ENCODE results near the gene SNX15. TPM values are rescaled to one million over a fixed set of nuclear protein-coding genes. Genes with fewer than 3 reads are reported as not detected.

The SNX15 gene
- total RNA-seq, 3 donors from 2014 or later: 11.5 to 13.5 (median 12.5) TPM

DNA sequence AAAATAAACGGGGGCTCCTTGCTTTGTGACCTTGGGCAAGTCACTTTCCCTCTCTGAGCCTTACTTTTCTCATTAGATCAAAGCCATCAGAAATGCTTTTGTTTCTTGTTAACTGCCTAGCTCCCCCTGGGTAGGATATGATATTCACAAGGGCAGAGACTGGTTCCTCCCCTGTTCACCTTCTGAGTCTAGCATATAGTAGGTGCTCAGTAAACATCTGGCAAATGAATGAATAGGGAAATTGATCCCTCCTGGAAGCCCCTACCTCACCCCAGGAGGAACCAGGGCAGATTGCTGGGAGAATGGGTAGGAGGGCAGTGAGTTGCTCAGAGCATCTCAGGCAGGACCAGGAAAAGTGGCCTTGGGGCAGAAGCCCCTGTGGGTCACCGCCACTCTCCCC is 7.2 kb downstream of the SNX15 start:
- Mint-ChIP-seq H3K36me3 (ENCODE audit: insufficient read depth) (no peaks in the 10 kb centered on the region), H3K4me1 (ENCODE audit: low read depth) (no peaks in the 10 kb centered on the region), H3K4me3 (no peak overlapping the region), H3K9me3 (no peaks in the 10 kb centered on the region), H3K27me3 (ENCODE audit: low read depth) (no peaks in the 10 kb centered on the region)
- DNase-seq (no peak), ATAC-seq (no peak)

DNA sequence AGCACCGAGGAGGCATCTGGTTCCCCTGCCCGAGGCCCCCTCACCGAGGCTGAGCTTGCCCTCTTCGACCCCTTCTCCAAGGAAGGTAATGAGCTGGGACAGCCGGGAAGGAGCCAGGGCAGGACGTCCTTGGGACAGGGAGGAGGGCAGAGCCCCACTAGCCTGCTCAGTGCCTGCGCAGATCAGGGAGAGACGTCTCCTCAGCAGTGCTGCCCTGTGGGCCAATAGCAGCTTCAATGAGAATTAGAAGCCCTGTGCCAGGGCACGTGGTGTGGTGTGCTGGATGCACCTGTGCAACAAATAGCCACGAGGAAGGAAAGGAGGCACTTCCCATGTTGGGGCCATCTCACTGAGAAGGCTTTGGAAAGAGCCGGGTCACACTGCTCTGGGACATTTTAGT is 8.3 kb downstream of the SNX15 start:
- no peaks in the 10 kb centered on the region for H3K36me3 Mint-ChIP-seq (ENCODE audit: insufficient read depth)
- no peak for ATAC-seq
- H3K4me3 Mint-ChIP-seq: no peak overlapping the region
- no peaks in the 10 kb centered on the region for H3K9me3 Mint-ChIP-seq
- H3K27me3 Mint-ChIP-seq (ENCODE audit: low read depth): no peaks in the 10 kb centered on the region
- no peak for DNase-seq
- peaks cover 1% of the 10 kb centered on the region for H3K4me1 Mint-ChIP-seq (ENCODE audit: low read depth)

DNA sequence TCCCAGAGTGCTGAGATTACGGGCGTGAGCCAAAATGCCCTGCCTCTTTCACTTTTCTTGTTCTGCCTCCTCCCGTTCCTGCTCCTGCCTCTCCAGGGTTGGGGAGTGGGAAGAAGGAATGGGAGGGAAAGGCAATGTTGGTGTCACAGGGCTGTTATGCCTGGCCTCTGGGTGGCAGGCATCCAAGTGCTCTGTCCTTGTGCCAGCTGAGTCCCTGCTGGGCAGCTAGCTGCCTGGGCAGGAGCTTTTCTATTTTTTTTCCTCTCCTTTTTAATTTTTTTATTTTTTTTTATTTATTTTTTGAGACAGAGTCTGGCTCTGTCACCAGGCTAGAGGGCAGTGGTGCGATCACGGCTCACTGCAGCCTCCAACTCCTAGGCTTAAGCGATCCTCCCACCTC is 9.7 kb downstream of the SNX15 start:
- H3K36me3 Mint-ChIP-seq (ENCODE audit: insufficient read depth): no peaks in the 10 kb centered on the region
- no peak for ATAC-seq
- H3K4me1 Mint-ChIP-seq (ENCODE audit: low read depth): peaks cover 4% of the 10 kb centered on the region

DNA sequence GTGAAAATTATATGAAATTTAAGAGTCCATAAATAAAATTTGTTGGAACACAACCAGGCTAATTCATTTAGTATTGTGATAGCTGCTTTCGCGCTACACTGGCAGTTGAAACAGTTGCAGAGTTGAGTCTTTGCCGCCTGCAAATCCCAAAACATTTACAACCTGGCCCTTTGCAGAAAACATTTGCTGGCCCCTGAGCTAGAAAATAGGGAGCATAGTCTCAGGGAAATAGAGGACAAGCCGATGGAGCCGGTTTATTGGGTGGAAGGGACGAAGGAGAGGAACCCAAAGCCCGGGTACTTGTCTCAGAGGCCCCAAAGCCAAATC is 13.2 kb downstream of the SNX15 start:
- ATAC-seq (no peak), DNase-seq (no peak)
- Mint-ChIP-seq H3K4me1 (ENCODE audit: low read depth) (peaks cover 8% of the 10 kb centered on the region), H3K36me3 (ENCODE audit: insufficient read depth) (peaks cover 4% of the 10 kb centered on the region), H3K9me3 (no peaks in the 10 kb centered on the region), H3K4me3 (peak overlapping the region; percentile 90), H3K27me3 (ENCODE audit: low read depth) (no peaks in the 10 kb centered on the region)

More for the DNA sequence above, 9.7 kb downstream of the SNX15 start:
- DNase-seq: no peak
- H3K27me3 Mint-ChIP-seq (ENCODE audit: low read depth): no peaks in the 10 kb centered on the region
- H3K4me3 Mint-ChIP-seq: no peak overlapping the region
- H3K9me3 Mint-ChIP-seq: no peaks in the 10 kb centered on the region

DNA sequence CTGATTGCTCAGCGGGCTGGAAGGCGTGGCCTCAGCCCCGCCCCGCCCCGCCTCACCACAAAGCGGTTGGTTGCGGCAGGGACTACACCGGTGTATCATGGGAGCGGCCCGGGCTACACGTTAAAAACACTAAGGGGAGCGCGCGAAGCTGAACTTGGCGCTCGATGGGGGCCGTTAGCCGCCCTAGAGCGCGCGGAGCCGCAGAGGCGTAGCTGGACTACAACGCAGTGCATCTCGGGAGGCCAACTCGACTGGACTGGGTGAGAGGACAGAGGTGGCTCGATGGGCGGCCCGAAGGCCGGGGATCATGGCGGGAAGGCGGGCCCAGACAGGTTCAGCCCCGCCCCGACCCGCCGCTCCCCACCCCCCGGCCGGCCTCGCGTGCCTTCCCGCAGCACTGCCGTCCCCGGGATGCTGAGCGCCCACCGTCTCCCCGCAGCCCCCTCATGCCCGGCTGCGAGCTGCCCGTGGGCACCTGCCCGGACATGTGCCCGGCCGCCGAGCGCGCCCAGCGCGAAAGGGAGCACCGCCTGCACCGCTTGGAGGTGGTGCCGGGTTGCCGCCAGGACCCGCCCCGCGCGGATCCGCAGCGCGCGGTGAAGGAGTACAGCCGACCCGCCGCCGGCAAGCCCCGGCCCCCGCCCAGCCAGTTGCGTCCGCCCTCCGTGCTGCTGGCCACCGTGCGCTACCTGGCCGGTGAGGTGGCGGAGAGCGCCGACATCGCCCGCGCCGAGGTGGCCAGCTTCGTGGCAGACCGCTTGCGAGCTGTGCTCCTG is 13.8 kb downstream of the SNX15 start, which contains the start of gene SAC3D1:
TSS of gene SAC3D1 (plus strand) at position 364 of the 776 bp plus-strand sequence. CDS start at position 447, 83 bp downstream.
- Mint-ChIP-seq H3K36me3 (ENCODE audit: insufficient read depth) (peaks cover 4% of the 10 kb centered on the region), H3K9me3 (no peaks in the 10 kb centered on the region), H3K4me1 (ENCODE audit: low read depth) (peaks cover 8% of the 10 kb centered on the region), H3K27me3 (ENCODE audit: low read depth) (no peaks in the 10 kb centered on the region), H3K4me3 (peak within 1 kb of the TSS; percentile 90)
- DNase-seq: peak; percentile 76
- peak; percentile 93 to 95 for ATAC-seq

DNA sequence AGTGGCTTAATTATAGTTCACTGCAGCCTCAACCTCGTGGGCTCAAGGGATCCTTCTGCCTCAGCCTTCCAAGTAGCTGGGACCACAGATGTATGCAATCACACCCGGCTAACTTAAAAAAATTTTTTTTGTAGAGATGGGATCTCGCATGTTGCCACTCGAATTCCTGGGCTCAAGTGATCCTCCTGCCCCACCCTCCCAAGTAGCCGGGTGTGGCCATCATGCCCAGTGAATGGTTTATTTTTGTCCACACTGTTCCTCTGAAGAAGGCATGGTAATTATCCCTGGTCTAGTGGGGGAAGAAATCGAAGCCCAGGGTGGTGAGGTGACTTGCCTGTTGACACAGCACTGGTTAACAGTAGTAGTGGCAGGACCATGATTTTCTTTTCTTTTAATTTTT is 15.7 kb downstream of the SNX15 start:
- no peak for DNase-seq
- Mint-ChIP-seq H3K9me3 (no peaks in the 10 kb centered on the region), H3K4me1 (ENCODE audit: low read depth) (peaks cover 24% of the 10 kb centered on the region), H3K4me3 (peak overlapping the region; percentile 83), H3K36me3 (ENCODE audit: insufficient read depth) (peaks cover 4% of the 10 kb centered on the region), H3K27me3 (ENCODE audit: low read depth) (no peaks in the 10 kb centered on the region)
- no peak for ATAC-seq

DNA sequence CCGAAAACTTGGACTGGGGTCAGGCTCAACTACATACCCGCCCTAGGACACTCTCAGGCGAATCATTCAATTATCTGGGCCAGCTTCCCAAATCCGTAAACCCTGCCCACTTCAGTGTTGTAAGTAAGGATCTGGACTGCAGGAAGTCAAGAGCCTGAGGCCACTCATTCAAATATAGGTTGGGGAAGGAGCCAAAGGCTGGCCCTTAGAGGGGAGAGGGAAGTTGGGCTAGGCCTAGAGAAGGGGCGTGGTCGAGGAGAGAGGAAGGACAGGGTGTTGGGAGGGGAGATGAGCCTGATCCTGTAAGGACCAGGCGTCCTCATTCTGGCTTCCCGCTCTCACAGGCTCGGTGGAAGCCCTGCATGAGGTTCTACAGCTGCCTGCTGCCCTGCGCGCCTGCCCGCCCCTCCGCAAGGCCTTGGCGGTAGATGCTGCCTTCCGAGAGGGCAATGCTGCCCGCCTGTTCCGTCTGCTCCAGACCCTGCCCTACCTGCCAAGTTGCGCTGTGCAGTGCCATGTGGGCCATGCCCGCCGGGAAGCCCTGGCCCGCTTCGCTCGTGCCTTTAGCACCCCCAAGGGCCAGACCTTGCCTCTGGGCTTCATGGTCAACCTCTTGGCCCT is 16.8 kb downstream of the SNX15 start:
- Mint-ChIP-seq H3K36me3 (ENCODE audit: insufficient read depth) (peaks cover 4% of the 10 kb centered on the region), H3K9me3 (no peaks in the 10 kb centered on the region), H3K4me1 (ENCODE audit: low read depth) (peaks cover 27% of the 10 kb centered on the region), H3K4me3 (no peak overlapping the region), H3K27me3 (ENCODE audit: low read depth) (no peaks in the 10 kb centered on the region)
- no peak for ATAC-seq
- no peak for DNase-seq

DNA sequence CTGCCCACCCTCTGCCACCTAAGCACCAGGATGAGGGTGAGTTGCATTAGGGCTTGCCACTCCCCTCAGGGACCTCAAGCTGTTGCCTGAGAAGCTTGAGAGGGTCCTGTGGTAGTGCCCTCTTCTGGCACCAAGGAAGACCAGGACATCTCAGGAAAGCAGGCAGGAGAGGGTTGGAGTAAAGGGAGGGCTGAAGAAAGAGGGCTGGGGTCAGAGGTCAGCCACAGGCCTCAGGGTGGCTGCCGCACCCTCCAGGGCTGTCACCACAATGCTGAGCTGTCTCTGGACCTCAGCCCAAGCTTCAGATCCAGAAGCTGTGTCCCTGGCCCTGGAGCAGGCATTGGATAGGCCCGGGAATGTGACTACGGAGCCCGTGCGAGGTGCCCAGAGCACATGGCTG is 17.8 kb downstream of the SNX15 start:
- DNase-seq: no peak
- H3K27me3 Mint-ChIP-seq (ENCODE audit: low read depth): no peaks in the 10 kb centered on the region
- ATAC-seq: no peak
- peaks cover 4% of the 10 kb centered on the region for H3K36me3 Mint-ChIP-seq (ENCODE audit: insufficient read depth)
- no peak overlapping the region for H3K4me3 Mint-ChIP-seq
- H3K4me1 Mint-ChIP-seq (ENCODE audit: low read depth): peaks cover 27% of the 10 kb centered on the region
- no peaks in the 10 kb centered on the region for H3K9me3 Mint-ChIP-seq

DNA sequence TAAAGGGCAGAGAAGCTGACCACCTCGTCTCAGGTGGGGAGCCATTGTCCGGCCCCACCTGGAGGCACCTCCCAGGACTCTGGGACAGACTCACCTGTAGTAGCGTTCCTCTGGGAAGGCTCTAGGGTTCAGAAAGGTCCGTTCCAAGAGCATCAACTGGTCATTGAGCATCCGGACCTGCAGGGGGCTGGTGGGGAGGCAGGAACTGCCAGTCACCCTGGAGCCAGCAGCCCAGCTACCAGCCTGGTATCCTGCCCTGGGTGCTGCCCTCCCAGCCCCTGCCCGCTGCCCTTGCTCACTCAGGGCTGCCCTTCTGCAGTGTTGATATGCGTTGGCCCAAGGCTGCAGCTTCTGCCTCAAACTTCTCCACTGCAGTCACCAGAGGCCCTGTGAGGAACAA is 18.5 kb downstream of the SNX15 start:
- Mint-ChIP-seq H3K36me3 (ENCODE audit: insufficient read depth) (peaks cover 4% of the 10 kb centered on the region), H3K4me1 (ENCODE audit: low read depth) (peaks cover 24% of the 10 kb centered on the region), H3K4me3 (no peak overlapping the region), H3K27me3 (ENCODE audit: low read depth) (no peaks in the 10 kb centered on the region), H3K9me3 (no peaks in the 10 kb centered on the region)
- DNase-seq (no peak), ATAC-seq (no peak)

DNA sequence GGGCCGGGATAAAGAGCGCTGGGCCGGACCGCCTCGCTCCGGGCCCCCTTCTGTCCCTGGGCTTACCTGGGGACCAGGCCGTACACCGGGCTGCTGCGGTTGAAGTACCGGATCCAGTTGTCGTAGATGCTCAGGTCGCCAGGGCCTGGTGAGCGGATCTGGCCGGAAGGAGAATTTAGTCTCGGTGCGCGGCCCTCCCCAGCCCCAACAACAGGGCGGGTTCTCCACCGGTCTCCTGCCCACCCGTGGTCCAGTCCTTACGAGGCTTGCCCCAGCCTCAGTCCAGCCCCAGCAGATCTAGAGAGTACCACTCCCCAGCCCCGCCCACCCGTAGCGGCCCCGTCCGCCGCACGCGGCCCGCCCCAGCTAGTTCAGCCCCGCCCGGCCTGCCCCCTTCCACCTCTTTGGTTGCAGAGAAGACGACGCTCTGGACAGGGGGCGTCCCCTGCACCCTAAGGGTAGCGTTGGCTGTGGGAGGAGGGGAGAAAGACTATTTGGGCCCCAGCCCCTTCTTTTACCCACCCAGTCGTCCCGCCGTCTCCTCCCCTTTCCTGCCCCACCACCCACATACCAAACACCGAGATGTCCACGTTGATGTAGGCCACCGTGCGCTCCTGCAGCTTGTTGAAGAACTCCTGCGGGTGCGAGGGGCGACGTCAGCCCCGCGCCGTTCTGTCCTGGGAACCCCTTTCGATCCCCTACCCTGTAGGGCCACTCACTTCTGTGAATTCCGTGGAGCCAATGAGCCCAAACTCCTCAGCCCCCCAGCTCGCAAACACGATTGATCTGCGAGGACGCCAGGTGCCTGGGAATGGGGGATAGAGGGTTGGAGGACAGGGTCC is 20.6 kb downstream of the SNX15 start:
- H3K4me3 Mint-ChIP-seq: peak overlapping the region; percentile 79
- H3K9me3 Mint-ChIP-seq: no peaks in the 10 kb centered on the region

DNA sequence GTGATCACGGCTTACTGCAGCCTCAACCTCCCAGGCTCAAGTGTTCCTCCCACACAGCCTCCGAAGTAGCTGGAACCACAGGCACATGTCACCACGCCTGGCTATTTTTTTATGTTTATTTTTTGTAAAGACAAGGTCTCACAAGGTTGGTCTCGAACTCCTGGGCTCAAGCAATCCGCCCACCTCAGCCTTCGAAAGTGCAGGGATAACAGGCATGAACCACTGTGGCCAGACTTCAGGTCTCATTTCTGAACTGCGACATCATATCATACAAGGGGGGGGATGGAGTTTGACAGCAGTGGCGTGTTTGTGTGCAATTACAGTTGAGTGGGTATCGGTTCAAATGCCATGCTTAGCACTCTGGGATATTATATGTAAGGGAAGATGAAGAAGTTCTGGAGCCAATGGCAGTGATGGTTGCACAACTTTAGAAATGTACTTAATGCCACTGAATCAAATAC is 24.2 kb downstream of the SNX15 start:
- Mint-ChIP-seq H3K9me3 (no peaks in the 10 kb centered on the region), H3K4me1 (ENCODE audit: low read depth) (peaks cover 28% of the 10 kb centered on the region), H3K36me3 (ENCODE audit: insufficient read depth) (no peaks in the 10 kb centered on the region), H3K4me3 (no peak overlapping the region), H3K27me3 (ENCODE audit: low read depth) (no peaks in the 10 kb centered on the region)
- ATAC-seq (no peak), DNase-seq (no peak)

More for the DNA sequence above, 20.6 kb downstream of the SNX15 start:
- ATAC-seq: peak; percentile 66 to 74
- DNase-seq: no peak
- no peaks in the 10 kb centered on the region for H3K27me3 Mint-ChIP-seq (ENCODE audit: low read depth)
- H3K4me1 Mint-ChIP-seq (ENCODE audit: low read depth): peaks cover 20% of the 10 kb centered on the region
- H3K36me3 Mint-ChIP-seq (ENCODE audit: insufficient read depth): peaks cover 4% of the 10 kb centered on the region

DNA sequence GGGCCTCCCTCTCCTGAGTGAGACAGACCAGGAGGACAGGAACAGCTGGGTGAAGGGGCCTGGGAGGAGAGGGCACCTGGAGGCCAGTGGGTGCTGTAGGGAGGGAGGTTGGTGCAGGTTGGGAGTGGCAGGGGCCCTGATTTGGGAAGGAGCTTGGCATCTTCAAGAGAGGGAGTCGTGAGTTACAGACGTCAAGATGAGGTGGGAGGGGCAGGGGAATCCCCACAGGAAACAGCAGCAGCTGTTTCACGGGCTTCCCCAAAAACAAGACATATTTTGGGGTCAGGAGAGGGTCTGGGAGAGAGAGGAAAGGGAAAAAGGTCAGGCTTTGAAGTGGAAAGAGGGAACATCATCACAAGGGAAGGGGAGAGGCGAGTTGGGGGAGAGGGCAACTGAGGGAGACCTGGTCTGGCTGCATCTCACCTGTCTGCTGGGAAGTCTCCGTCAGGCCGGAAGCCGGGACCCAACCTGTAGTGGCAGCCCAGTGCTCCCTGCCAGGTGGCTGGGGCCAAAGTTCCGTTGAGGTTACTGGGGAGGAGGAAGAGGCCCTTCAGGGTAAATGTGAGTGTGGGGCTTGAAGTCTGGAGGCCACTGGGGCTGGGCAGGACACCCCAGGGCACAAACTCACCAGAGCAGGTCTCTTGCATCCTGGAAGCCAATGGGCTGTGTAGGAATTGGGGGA is 26.7 kb downstream of the SNX15 start:
- H3K4me3 Mint-ChIP-seq: peak overlapping the region; percentile 29
- DNase-seq: no peak
- peak; percentile 27 to 32 for ATAC-seq

DNA sequence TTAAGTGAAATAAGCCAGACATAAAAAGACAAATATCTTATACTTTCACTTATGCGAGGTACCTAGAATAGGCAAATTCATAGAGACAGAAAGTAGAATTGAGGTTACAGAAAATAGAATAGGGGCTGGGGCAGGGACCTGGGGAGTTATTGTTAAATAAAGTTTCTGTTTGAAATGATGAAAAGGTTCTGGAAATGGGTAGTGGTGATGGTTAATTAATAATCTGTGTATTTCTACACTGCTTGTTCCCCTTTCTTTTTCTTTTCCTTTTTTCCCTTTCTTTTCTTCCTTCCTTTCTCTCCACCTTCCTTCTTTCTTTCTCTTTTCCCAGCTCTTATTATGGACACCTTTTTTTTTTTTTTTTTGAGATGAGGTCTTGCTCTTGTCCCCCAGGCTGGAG is 28.3 kb downstream of the SNX15 start:
- H3K36me3 Mint-ChIP-seq (ENCODE audit: insufficient read depth): no peaks in the 10 kb centered on the region
- H3K9me3 Mint-ChIP-seq: no peaks in the 10 kb centered on the region
- DNase-seq (no peak), ATAC-seq (no peak)
- peaks cover 13% of the 10 kb centered on the region for H3K4me1 Mint-ChIP-seq (ENCODE audit: low read depth)
- H3K4me3 Mint-ChIP-seq: no peak overlapping the region
- H3K27me3 Mint-ChIP-seq (ENCODE audit: low read depth): no peaks in the 10 kb centered on the region

More for the DNA sequence above, 26.7 kb downstream of the SNX15 start:
- no peaks in the 10 kb centered on the region for H3K27me3 Mint-ChIP-seq (ENCODE audit: low read depth)
- peaks cover 13% of the 10 kb centered on the region for H3K4me1 Mint-ChIP-seq (ENCODE audit: low read depth)
- no peaks in the 10 kb centered on the region for H3K36me3 Mint-ChIP-seq (ENCODE audit: insufficient read depth)
- H3K9me3 Mint-ChIP-seq: no peaks in the 10 kb centered on the region

DNA sequence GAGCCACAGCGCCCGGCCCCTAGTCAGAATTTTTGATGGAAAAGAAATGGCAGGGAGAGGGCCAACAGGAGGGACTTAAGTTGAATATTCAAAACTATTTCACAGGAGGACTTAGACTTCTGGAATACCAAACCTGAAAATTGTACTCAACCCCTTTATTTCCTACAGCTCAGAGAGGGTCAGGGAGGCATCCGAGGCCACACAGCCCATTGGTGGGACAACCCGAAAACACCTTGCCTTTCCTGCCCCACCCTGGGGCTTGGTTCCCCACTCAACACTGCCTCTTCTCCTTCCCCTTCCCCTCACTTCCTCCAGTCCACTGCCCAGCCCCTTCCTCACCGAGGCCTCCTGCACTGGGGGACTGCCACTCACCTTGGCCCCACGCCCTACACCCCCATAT is 29.8 kb downstream of the SNX15 start:
- DNase-seq (no peak), ATAC-seq (no peak)
- Mint-ChIP-seq H3K36me3 (ENCODE audit: insufficient read depth) (no peaks in the 10 kb centered on the region), H3K4me3 (no peak overlapping the region), H3K4me1 (ENCODE audit: low read depth) (peaks cover 13% of the 10 kb centered on the region), H3K9me3 (no peaks in the 10 kb centered on the region), H3K27me3 (ENCODE audit: low read depth) (peaks cover under 1% of the 10 kb centered on the region)
